Sigmoid colon (tissue), 7 donors: Measurements from ENCODE around the gene DEPDC1. TPM values are rescaled to one million over a fixed set of nuclear protein-coding genes. Genes with fewer than 3 reads are reported as not detected.
"Not testable (repeated sequence)": the region's sequence is repeated elsewhere in the genome, so short reads cannot be mapped to it uniquely, and the experiment has no call there.

Source experiments
- DNase-seq: peaks from one replicate; pipeline ENCODE4 v3.0.0-alpha.2; 2019
- H3K27ac ChIP-seq, 4 donors: fragments of 200-600 bp; sonication (generic); one replicate each; pipeline ENCODE4 v1.5.1; 2016 to 2019; ENCODE audit warnings: mild to moderate bottlenecking in 1 of 4
- H3K27me3 ChIP-seq, 3 donors: fragments of 200-600 bp; sonication (generic); one replicate each; pipeline ENCODE4 v1.5.1; 2019; ENCODE audit warnings: mild to moderate bottlenecking in 1 of 3
- H3K36me3 ChIP-seq, 4 donors: fragments of 200-600 bp; sonication (generic); one replicate each; pipeline ENCODE4 v1.5.1; 2016 to 2019
- H3K4me1 ChIP-seq, 4 donors: fragments of 200-600 bp; sonication (generic); one replicate each; pipeline ENCODE4 v1.5.1; 2017 to 2019
- H3K4me3 ChIP-seq, 4 donors: fragments of 200-600 bp; sonication (generic); one replicate each; pipeline ENCODE4 v1.5.1; 2017 to 2019; ENCODE audit warnings: mild to moderate bottlenecking in 2 of 4, moderate library complexity in 1 of 4
- H3K9me3 ChIP-seq, 4 donors: fragments of 200-600 bp in 3 of 4; sonication (generic) in 3 of 4; one replicate each; pipeline versions ENCODE4 v1.5.1 to v1.6.1; 2013 to 2019
- CTCF ChIP-seq, 4 experiments: fragments of 450-650 bp in 3 of 4; fragments of 200-600 bp in 1 of 4; IDR thresholded peaks; one replicate each; pipeline ENCODE4 v1.5.1; 2016 to 2019; ENCODE audit warnings: antibody characterized with exemption in 4 of 4, mild to moderate bottlenecking in 3 of 4, moderate library complexity in 2 of 4
- EP300 ChIP-seq, 4 donors: sonication (generic); formaldehyde crosslinking; IDR thresholded peaks; one replicate each; pipeline ENCODE4 v1.6.1; 2017; ENCODE audit warnings: antibody characterized with exemption in 4 of 4
- POLR2A ChIP-seq, 2 donors: fragments of 450-650 bp; IDR thresholded peaks; one replicate each; pipeline ENCODE4 v1.6.1; 2016; ENCODE audit warnings: antibody characterized with exemption in 2 of 2, mild to moderate bottlenecking in 2 of 2, moderate library complexity in 2 of 2
- POLR2AphosphoS5 ChIP-seq, 4 donors: sonication (generic); formaldehyde crosslinking; IDR thresholded peaks; one replicate each; pipeline ENCODE4 v1.6.1; 2017; ENCODE audit warnings: antibody characterized with exemption in 4 of 4
- WGBS, 2 donors: extraction: QIAGEN DNeasy Blood & Tissue Kit; methylation state at CpG; one replicate each; pipeline ENCODE4 v1.1.7; 2013; 5-methylcytosine and 5-hydroxymethylcytosine counted together
- intact Hi-C: fragments of 100-400 bp; cut with DNase I; formaldehyde crosslinking; loops from one replicate; pipeline ENCODE4 v1.15.1; 2023
- polyA plus RNA-seq, 3 donors: library from polyadenylated mRNA; stranded (reverse); fragments of 200-250 nt; gene quantifications; one replicate each; pipeline ENCODE4 v1.2.3, GENCODE V29; 2013
- total RNA-seq, 4 donors: library from RNA; depleted of rRNA; stranded (reverse); fragments of >200 nt; gene quantifications; one replicate each; pipeline ENCODE4 v1.1.0, GENCODE V29; 2016
- donor health status: healthy with polysubstance abuse.
- donor health status: Bipolar disorder and iron deficiency.
- donor health status: healthy.

Gene DEPDC1
- total and polyA plus RNA-seq, 7 donors, result 0.28 to 4.4 (median 1.1) TPM; not detected in 1

DNA sequence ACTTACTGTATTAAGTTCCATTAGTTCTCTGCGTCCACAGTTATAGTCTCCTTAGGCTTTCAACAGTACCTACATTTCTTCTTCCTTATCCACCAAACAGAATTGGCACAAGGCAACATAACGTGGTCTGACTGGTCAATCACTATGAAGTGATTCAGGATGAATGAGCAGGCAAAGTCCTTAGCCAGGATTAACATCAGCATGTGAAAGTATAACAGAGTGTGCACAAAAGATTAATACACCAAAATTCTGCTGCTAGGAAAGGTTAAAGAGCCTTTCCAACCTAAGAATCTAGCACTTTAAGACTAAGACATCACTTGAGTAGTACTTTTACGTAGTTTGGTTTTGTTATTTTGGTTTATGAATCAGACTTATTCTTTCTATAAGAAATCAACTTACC is 15.8 kb downstream of the DEPDC1 start:
- 93 to 95% methylated on average over 3 of the region's 3 CpGs for WGBS, 2 donors
- intact Hi-C loops, result no loop called here
- no peaks in the 10 kb centered on the region for H3K4me1 ChIP-seq

GRCh38 chr1:68479501-68479900 is 17.4 kb downstream of the DEPDC1 start:
- intact Hi-C loops, result no loop called here
- H3K36me3 ChIP-seq, result no peaks in the 10 kb centered on the region
- H3K4me3 ChIP-seq, result no peak overlapping the region
- no peak overlapping the region for H3K27ac ChIP-seq
- TF ChIP-seq CTCF (IDR thresholded peaks at IDR 0.05), result no peak
- no peak for TF ChIP-seq POLR2AphosphoS5 (IDR thresholded peaks at IDR 0.05)
- no peak for TF ChIP-seq POLR2A (IDR thresholded peaks at IDR 0.05)
- no peak for TF ChIP-seq EP300 (IDR thresholded peaks at IDR 0.05)
- no peaks in the 10 kb centered on the region for H3K9me3 ChIP-seq
- 98 to 100% methylated on average over 2 of the region's 2 CpGs for WGBS, 2 donors
- H3K27me3 ChIP-seq, result no peaks in the 10 kb centered on the region
- DNase-seq, result no peak
- no peaks in the 10 kb centered on the region for H3K4me1 ChIP-seq

More for the DNA sequence above, 15.8 kb downstream of the DEPDC1 start:
- Histone ChIP-seq H3K27ac (no peak overlapping the region), H3K9me3 (no peaks in the 10 kb centered on the region), H3K36me3 (no peaks in the 10 kb centered on the region), H3K27me3 (no peaks in the 10 kb centered on the region), H3K4me3 (no peak overlapping the region)
- DNase-seq, result no peak
- TF ChIP-seq POLR2A (IDR thresholded peaks at IDR 0.05), result no peak
- TF ChIP-seq EP300 (IDR thresholded peaks at IDR 0.05), result no peak
- no peak for TF ChIP-seq POLR2AphosphoS5 (IDR thresholded peaks at IDR 0.05)
- no peak for TF ChIP-seq CTCF (IDR thresholded peaks at IDR 0.05)

- Histone ChIP-seq H3K27me3 (no peaks in the 10 kb centered on the region), H3K9me3 (no peaks in the 10 kb centered on the region), H3K4me3 (no peak overlapping the region), H3K4me1 (no peaks in the 10 kb centered on the region), H3K36me3 (no peaks in the 10 kb centered on the region), H3K27ac (no peak overlapping the region)
- no peak for TF ChIP-seq POLR2A (IDR thresholded peaks at IDR 0.05)
- TF ChIP-seq POLR2AphosphoS5 (IDR thresholded peaks at IDR 0.05), result no peak
- intact Hi-C loops, result no loop called here
- DNase-seq, result no peak
- WGBS, 2 donors, result 94 to 95% methylated on average over 2 of the region's 2 CpGs
These were observed 18.2 kb downstream of the DEPDC1 start for GRCh38 chr1:68478662-68479061.

DNA sequence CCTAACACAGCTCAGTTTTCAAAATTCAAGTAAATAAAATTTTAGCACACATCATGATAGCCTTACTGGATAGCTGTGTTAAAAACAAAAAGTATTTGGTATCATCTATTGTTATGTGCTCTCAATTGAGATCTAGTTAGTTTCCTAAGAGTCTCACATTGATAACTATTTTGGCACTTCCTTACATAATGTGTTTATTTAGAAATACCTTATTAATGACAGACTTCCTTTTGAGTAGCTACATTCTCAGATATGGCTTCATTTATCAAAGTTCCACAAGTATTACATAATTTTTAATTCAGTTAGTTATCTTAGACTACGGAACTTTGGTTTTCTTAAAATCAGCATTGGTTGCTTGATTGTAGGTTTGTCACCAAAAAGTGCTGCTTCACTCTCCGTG is 20.3 kb downstream of the DEPDC1 start:
- H3K4me1 ChIP-seq, H3K27ac ChIP-seq, H3K9me3 ChIP-seq, H3K36me3 ChIP-seq, intact Hi-C loops, H3K4me3 ChIP-seq, H3K27me3 ChIP-seq, DNase-seq: not testable (repeated sequence)
- WGBS, 2 donors, result 93% methylated on average over 2 of the region's 2 CpGs

DNA sequence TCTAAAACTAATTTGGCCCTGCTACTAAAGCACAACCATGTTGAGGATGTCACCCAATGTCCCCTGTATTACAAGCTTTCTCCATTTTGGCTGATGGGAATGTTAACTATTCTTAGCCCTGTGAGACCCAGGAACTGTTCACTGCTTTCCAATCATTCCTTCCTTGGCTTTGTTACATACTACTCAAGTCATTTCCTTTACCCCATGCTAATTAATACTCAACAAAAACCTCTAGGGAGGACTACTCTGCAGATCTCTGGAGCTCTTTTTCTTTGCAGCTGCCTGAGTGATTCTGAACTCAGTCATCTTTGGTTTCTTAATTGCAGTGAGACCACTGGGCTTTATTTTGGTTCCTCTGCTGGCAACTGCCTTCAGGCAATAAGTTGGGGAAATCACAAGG is 23.8 kb downstream of the DEPDC1 start:
- DNase-seq, result no peak
- H3K36me3 ChIP-seq, result no peaks in the 10 kb centered on the region
- TF ChIP-seq POLR2A (IDR thresholded peaks at IDR 0.05), result no peak
- TF ChIP-seq POLR2AphosphoS5 (IDR thresholded peaks at IDR 0.05), result no peak
- TF ChIP-seq CTCF (IDR thresholded peaks at IDR 0.05), result no peak
- no peak for TF ChIP-seq EP300 (IDR thresholded peaks at IDR 0.05)
- no peak overlapping the region for H3K4me3 ChIP-seq
- H3K27me3 ChIP-seq, result no peaks in the 10 kb centered on the region
- intact Hi-C loops, result no loop called here
- no peak overlapping the region for H3K27ac ChIP-seq
- H3K4me1 ChIP-seq, result no peaks in the 10 kb centered on the region
- peaks cover 0 to 5% (median 0%) of the 10 kb centered on the region in 4 donors for H3K9me3 ChIP-seq

GRCh38 chr1:68470388-68470970 is 26.4 kb downstream of the DEPDC1 start:
- intact Hi-C loops, result no loop called here
- Histone ChIP-seq H3K9me3 (peaks cover 0 to 5% (median 0%) of the 10 kb centered on the region in 4 donors), H3K4me1 (no peaks in the 10 kb centered on the region), H3K4me3 (no peak overlapping the region), H3K36me3 (no peaks in the 10 kb centered on the region), H3K27ac (no peak overlapping the region), H3K27me3 (no peaks in the 10 kb centered on the region)
- TF ChIP-seq CTCF (IDR thresholded peaks at IDR 0.05) (peak in 2 of 4 experiments; percentile 19 to 49), POLR2A (IDR thresholded peaks at IDR 0.05) (no peak)
- 73 to 84% methylated on average over 2 of the region's 2 CpGs for WGBS, 2 donors
- no peak for DNase-seq
